Stimulated activated CD8-positive, alpha-beta memory T cell treated with anti-CD3 and anti-CD28 coated beads, Interleukin-2, amount 100 ng/mL, for 48 hours (primary cell): Measurements from ENCODE around the gene SRP72.
"Not testable (repeated sequence)": the region's sequence is repeated elsewhere in the genome, so short reads cannot be mapped to it uniquely, and the experiment has no call there.

Experiments used
- DNase-seq, 2 donors: peaks; one replicate each; pipeline ENCODE4 v3.0.0-alpha.2; 2020; ENCODE audit warnings: low read depth in 2 of 2

Gene SRP72

DNA sequence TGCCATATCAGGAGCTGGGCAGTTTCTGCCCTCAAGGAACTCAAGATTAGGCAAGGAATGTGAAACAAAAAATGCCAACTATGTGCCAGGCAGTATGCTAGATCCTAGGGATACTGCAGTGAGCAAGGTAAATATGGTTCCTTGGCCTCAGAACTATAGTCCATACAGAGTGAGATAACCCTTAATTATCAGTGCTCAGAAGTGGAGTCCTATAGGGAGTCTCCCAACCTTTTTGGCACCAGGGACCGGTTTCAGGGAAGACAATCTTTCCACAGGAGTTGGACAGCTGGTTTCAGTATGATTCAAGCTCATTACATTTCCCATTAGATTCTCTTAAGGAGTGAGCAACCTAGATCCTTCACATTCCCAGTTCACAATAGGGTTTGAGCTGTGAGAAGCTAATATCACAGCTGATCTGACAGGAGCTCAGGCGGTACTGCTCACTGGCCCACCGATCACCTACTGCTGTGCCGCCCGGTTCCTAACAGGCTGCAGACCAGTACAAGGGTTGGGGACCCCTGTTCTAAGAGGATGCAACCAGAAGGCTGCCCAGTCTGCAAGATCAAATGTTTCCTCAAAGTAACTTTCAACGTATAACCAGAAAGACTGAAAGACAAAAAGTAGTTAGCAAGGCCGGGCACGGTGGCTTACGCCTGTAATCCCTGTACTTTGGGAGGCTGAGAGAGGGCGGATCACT lies 1.7 kb upstream of the SRP72 start:
- DNase-seq = no peak

- not testable (repeated sequence) for DNase-seq
Observed at GRCh38 chr4:56466296-56466761, 1.1 kb upstream of the SRP72 start.

- DNase-seq = no peak
Observed at GRCh38 chr4:56466910-56467283, 520 bp upstream of the SRP72 start.

GRCh38 chr4:56468097-56468422 lies 643 bp downstream of the SRP72 start:
- no peak for DNase-seq

GRCh38 chr4:56469489-56470210 lies 2.2 kb downstream of the SRP72 start:
- DNase-seq = no peak

DNA sequence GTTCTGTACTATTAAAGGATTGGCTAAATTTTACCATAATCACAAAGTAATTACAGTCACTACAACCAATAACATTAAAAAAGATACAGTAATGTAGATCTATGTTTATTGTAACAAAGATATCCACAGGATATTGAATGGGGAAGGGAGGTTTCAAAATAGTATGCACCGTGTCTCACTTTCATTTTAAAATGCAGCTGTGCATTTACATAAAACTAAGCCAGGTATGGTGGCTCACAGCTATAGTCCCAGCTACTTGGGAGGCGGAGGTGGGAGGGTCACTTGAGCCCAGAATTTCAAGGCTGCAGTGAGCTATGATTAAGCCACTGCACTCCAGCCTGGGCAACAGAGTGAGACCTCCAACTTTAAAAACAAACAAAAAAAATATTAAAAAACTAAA lies 8.5 kb downstream of the SRP72 start:
- DNase-seq = no peak

GRCh38 chr4:56477192-56477702 lies 9.8 kb downstream of the SRP72 start:
- DNase-seq = no peak

- DNase-seq = no peak
Observed at GRCh38 chr4:56480691-56481090, 13.3 kb downstream of the SRP72 start.

- DNase-seq = no peak
Observed at GRCh38 chr4:56496241-56496640, 28.8 kb downstream of the SRP72 start.

DNA sequence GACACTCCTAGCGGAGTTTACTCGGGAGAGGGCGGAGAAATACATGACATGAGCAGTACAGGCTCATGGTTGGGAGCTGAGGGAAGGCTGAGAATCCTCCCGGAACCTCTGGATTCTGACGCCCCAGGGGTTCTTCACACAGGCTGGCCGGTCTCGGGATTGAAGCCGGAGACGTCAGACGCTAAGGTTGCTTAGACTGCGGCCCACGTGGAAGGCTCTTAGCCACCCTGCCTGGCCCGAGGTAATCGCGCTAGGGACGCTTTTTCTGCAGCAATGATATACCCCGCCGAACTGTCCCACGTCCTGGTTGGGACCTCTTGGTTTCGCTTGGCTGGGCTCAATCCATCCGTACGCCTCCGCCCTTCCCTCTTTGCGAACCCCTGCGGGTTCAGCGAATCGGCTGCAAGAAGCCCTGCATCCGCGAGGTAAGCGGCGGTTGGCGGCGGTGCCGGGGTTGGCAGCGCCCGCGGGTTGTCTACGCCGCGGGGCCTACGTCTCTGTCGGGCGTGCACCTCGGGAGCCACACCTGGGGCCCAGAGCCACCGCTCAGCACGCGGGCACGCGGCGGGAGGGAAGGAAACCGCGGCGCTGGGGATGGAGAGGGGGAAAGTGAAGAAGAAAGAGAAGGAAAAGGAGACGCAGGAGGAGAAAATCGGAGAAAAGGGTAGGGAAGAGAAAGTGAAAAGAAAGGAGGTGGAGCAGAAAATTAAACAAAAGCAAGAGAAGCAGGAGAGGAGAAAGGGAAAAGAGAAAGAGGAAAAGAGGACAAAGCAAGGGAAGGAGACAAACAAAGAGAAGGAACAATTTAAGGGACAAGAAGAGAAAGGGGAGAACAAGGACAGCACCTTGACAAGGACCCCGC lies 38.1 kb downstream of the SRP72 start, which contains the start of gene ARL9:
ARL9 (plus strand) TSS at position 523 of the 862 bp plus-strand sequence; CDS start at position 595, 72 bp downstream.
- peak; percentile 33 to 41 for DNase-seq

GRCh38 chr4:56511098-56511497 lies 43.7 kb downstream of the SRP72 start:
- no peak for DNase-seq

DNA sequence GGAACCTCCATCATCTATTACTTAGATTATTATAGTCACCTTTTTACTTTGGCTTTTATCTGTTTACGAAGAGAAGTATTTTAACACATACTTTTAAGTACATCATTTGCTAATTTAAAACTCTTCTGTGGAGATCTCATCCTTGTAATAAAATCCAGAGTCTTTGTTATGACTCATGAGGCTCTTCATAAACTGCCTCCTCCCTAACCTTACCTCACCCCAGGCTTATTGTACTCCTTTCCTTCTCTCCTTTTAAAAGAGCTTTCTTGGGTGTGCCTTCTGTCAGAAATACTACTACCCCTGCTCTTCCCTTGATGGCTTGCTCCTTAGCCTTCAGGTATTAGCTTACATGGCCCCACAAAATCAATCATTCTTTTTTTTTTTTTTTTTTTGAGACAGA lies 44.7 kb downstream of the SRP72 start:
- no peak for DNase-seq

DNA sequence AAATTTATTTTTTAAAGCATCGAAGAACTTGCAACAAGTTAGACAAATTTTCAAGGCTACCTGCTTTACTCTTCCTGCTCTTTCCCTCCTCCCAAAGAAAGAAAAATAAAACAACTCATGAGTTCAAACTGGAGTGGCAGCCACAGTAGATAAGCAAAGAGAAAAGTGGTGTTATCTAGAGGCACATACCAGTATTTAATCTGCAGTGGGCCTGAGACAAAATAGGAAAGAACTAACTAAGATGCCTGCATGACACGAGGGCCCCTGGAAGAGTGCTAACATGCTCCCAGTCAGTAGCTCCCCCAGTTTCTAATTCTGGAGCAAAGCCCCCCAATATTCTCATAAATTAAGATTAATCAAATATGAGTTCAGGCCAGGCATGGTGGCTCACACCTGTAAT lies 46.1 kb downstream of the SRP72 start:
- no peak for DNase-seq

- DNase-seq = peak; percentile 79
Observed at GRCh38 chr4:56530269-56531148, 63.1 kb downstream of the SRP72 start.

GRCh38 chr4:56531149-56531770 lies 63.8 kb downstream of the SRP72 start:
- no peak for DNase-seq

DNA sequence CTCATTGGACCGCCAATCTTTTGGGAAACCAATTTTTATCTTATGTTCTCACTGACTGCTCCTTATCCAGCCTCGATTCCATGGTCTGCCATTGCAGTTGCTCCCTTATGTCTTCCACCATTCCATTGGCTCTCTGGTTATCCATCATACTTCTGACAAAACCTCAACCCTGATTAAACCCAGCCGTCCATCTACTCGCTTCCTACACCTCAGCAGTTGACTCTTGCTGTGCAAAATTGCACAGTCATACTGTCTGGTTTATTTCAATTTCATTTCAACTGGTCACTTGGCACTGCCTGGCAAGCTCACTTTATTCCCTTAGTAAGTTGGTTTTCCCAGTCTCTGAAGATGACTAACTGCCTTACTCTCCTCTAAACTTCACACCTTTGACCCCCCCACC lies 64.4 kb downstream of the SRP72 start:
- no peak for DNase-seq

- DNase-seq = no peak
Observed at GRCh38 chr4:56532239-56532638, 64.8 kb downstream of the SRP72 start.

- DNase-seq = no peak
Observed at GRCh38 chr4:56535915-56536314, 68.5 kb downstream of the SRP72 start.

DNA sequence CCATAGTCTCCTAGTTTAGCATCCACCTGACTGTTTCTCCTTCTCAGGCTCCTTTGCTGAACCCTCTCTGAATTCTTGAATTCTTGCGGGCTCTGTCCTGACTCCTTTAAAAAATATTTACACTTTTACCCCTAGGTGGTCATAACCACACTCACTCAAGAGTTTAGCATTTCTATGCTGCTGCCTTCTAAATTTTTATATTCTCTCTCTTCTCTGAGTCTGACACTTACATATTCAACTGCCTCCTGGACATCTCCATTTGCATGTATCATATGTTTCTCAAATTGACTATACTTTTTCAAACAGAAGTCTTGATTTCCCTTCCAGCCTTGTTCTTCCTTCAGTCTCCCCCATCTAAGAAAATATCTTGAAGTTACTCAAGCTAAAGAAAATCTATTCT lies 69.7 kb downstream of the SRP72 start:
- DNase-seq = no peak

DNA sequence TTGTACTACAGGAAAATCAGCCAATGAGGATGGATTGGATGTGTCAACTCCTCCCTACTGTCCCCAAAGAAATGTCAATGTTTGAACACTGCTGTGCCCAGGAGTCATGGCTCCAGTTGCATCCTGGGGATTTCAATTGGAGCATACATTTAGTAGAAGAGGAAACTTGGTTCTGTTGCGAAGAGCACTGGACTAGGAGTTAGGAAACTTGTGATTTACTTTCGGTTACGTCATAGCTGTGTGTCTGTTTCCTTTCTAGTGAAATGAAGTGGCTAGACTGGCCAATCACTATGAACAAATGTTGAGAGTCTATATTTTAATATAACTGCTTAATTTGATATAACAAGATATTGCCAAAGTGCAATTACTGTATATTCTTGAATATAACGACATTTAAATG lies 73.4 kb downstream of the SRP72 start:
- no peak for DNase-seq
